Ovary (tissue), 3 donors: Measurements from ENCODE around the gene BDH1.

Experiments
- CTCF ChIP-seq, 3 donors: fragments of 450-650 bp in 2 of 3; fragments of 200-600 bp in 1 of 3; IDR thresholded peaks; one replicate each; pipeline versions ENCODE4 v1.5.1 to v1.8.0; 2016 to 2022; ENCODE audit warnings: antibody characterized with exemption in 3 of 3, mild to moderate bottlenecking in 1 of 3
- EP300 ChIP-seq: sonication (generic); formaldehyde crosslinking; IDR thresholded peaks from one replicate; pipeline ENCODE4 v1.6.1; 2017; ENCODE audit warnings: antibody characterized with exemption
- POLR2A ChIP-seq: fragments of 450-650 bp; IDR thresholded peaks from one replicate; pipeline ENCODE4 v1.6.1; 2017; ENCODE audit warnings: antibody characterized with exemption, mild to moderate bottlenecking, moderate library complexity
- donor health status: DM: no; HTN: no; CAD: no.

GRCh38 chr3:197593046-197593380 lies 37.2 kb upstream of the BDH1 start:
- TF ChIP-seq POLR2A (no peak), CTCF (IDR thresholded peaks at IDR 0.05) (no peak), EP300 (no peak)
